Uterus (tissue), 4 donors: Measurements from ENCODE around the gene ZNRD2. TPM values are rescaled to one million over a fixed set of nuclear protein-coding genes. Genes with fewer than 3 reads are reported as not detected.
"Not testable (repeated sequence)": the region's sequence is repeated elsewhere in the genome, so short reads cannot be mapped to it uniquely, and the experiment has no call there.

ENCODE experiments used
- DNase-seq, 2 donors: peaks; one replicate each; pipeline ENCODE4 v3.0.0-alpha.2; 2019 to 2020
- H3K27ac ChIP-seq, 2 donors: fragments of 200-600 bp; sonication (generic); 1 replicate in 1 of 2; 2 replicates in 1 of 2; pipeline ENCODE4 v1.5.1; 2016 to 2018
- H3K27me3 ChIP-seq, 2 donors: fragments of 200-600 bp; sonication (generic); one replicate each; pipeline ENCODE4 v1.5.1; 2018 to 2019; ENCODE audit warnings: control low read depth in 1 of 2
- H3K36me3 ChIP-seq, 2 donors: fragments of 200-600 bp; sonication (generic); one replicate each; pipeline ENCODE4 v1.5.1; 2019; ENCODE audit warnings: control low read depth in 1 of 2
- H3K4me1 ChIP-seq, 2 donors: fragments of 200-600 bp; sonication (generic); one replicate each; pipeline ENCODE4 v1.5.1; 2018 to 2019; ENCODE audit warnings: control low read depth in 1 of 2
- H3K4me3 ChIP-seq, 2 donors: fragments of 200-600 bp; sonication (generic); 1 replicate in 1 of 2; 2 replicates in 1 of 2; pipeline ENCODE4 v1.5.1; 2018 to 2019; ENCODE audit warnings: mild to moderate bottlenecking in 1 of 2
- H3K9me3 ChIP-seq, 2 donors: fragments of 200-600 bp; sonication (generic); one replicate each; pipeline ENCODE4 v1.5.1; 2019; ENCODE audit warnings: control low read depth in 1 of 2
- CTCF ChIP-seq, 4 experiments: fragments of 200-600 bp in 2 of 4; fragments of 450-650 bp in 2 of 4; sonication (generic) in 2 of 4; IDR thresholded peaks; one replicate each; pipeline ENCODE4 v1.5.1; 2016 to 2019; ENCODE audit warnings: antibody characterized with exemption in 4 of 4, mild to moderate bottlenecking in 2 of 4, moderate library complexity in 1 of 4
- POLR2A ChIP-seq, 2 donors: fragments of 450-650 bp; IDR thresholded peaks; one replicate each; pipeline ENCODE4 v1.6.1; 2016; ENCODE audit warnings: antibody characterized with exemption in 2 of 2, mild to moderate bottlenecking in 1 of 2, moderate library complexity in 1 of 2
- intact Hi-C: fragments of 100-400 bp; cut with DNase I; formaldehyde crosslinking; loops from one replicate; pipeline ENCODE4 v1.15.1; 2023; ENCODE audit warnings: low total_unique reads
- total RNA-seq, 4 donors: library from RNA; depleted of rRNA in 3 of 4; stranded (reverse); fragments of >200 nt in 3 of 4; gene quantifications; one replicate each; pipeline versions ENCODE4 v1.1.0 to v1.2.4, GENCODE V29; 2014 to 2023
- donor health status: DM: yes; HTN: yes; CAD: no.

The ZNRD2 gene
- total RNA-seq, 4 donors from 2014 or later, result 12.3 to 42.6 (median 31.6) TPM

DNA sequence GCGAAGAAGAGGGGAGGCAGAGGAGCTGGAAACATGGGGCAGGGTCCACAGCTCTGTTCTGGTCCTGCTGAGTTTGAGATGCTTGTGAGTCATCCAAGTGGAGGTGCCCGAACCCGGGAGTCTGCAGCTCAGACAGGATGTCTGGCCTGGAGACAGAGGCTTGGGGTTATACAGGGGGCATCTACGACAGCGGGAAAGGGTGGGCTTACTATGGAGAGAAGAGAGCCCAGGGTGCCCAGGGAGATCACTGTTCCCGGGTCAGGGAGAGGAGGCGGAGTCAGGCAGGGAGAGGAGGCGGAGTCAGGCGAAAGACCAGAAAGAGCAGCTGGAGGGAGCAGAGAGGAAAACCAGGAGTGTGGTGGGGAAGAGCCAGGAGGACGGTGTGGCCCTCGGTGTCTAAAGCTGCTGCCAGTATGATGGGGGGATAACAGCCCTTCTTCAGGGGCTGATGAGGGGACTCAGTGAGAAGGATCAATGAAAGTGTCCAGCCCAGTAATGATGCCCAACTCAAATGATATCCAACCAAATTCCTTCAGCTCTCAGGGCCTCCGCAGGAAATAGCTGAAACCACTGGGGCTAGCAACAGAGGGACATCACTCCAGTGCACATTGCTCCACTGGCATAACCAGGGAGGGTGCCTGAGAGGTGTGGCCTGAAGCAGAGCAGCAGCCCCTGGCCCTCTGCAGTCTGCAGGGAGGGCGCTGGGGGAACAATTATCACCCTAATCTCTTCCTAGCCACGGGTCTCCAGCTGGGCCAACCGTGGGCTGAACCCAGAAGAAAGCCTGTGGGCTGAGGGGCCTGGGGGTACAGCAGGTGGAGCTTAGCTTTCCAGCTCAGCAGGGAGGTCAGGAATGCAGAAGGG lies 9.5 kb upstream of the ZNRD2 start:
- Histone ChIP-seq H3K27ac (peak overlapping the region; percentile 99 to 100), H3K27me3 (no peaks in the 10 kb centered on the region), H3K36me3 (no peaks in the 10 kb centered on the region), H3K4me3 (no peak overlapping the region), H3K9me3 (no peaks in the 10 kb centered on the region), H3K4me1 (peaks cover 4 to 7% of the 10 kb centered on the region in 2 donors)
- DNase-seq, result peak; percentile 79 to 82
- TF ChIP-seq CTCF (IDR thresholded peaks at IDR 0.05) (no peak), POLR2A (IDR thresholded peaks at IDR 0.05) (no peak)
- intact Hi-C loops, result no loop called here

GRCh38 chr11:65562020-65562419 lies 8.3 kb upstream of the ZNRD2 start:
- no peak for TF ChIP-seq CTCF (IDR thresholded peaks at IDR 0.05)
- TF ChIP-seq POLR2A (IDR thresholded peaks at IDR 0.05), result no peak
- no peaks in the 10 kb centered on the region for H3K36me3 ChIP-seq
- H3K27me3 ChIP-seq, result no peaks in the 10 kb centered on the region
- H3K9me3 ChIP-seq, result no peaks in the 10 kb centered on the region
- no peak overlapping the region for H3K4me3 ChIP-seq
- peaks cover 4 to 7% of the 10 kb centered on the region in 2 donors for H3K4me1 ChIP-seq
- no peak overlapping the region for H3K27ac ChIP-seq
- intact Hi-C loops, result no loop called here
- no peak for DNase-seq

- no peaks in the 10 kb centered on the region for H3K36me3 ChIP-seq
- no peaks in the 10 kb centered on the region for H3K27me3 ChIP-seq
- no peak for TF ChIP-seq POLR2A (IDR thresholded peaks at IDR 0.05)
- intact Hi-C loops, result no loop called here
- no peak overlapping the region for H3K4me3 ChIP-seq
- no peak for DNase-seq
- peaks cover 4 to 7% of the 10 kb centered on the region in 2 donors for H3K4me1 ChIP-seq
- no peaks in the 10 kb centered on the region for H3K9me3 ChIP-seq
- H3K27ac ChIP-seq, result no peak overlapping the region
These were observed 7.5 kb upstream of the ZNRD2 start for GRCh38 chr11:65562788-65563187.

- Histone ChIP-seq H3K27ac (peak overlapping the region in 1 of 2 donors; percentile 0), H3K27me3 (no peaks in the 10 kb centered on the region), H3K4me1 (peaks cover 4 to 11% of the 10 kb centered on the region in 2 donors), H3K4me3 (no peak overlapping the region), H3K9me3 (no peaks in the 10 kb centered on the region), H3K36me3 (no peaks in the 10 kb centered on the region)
- DNase-seq, result no peak
- intact Hi-C loops, result no loop called here
- TF ChIP-seq POLR2A (IDR thresholded peaks at IDR 0.05), result no peak
- TF ChIP-seq CTCF (IDR thresholded peaks at IDR 0.05), result no peak
These were observed 6.7 kb upstream of the ZNRD2 start for GRCh38 chr11:65563601-65564000.

DNA sequence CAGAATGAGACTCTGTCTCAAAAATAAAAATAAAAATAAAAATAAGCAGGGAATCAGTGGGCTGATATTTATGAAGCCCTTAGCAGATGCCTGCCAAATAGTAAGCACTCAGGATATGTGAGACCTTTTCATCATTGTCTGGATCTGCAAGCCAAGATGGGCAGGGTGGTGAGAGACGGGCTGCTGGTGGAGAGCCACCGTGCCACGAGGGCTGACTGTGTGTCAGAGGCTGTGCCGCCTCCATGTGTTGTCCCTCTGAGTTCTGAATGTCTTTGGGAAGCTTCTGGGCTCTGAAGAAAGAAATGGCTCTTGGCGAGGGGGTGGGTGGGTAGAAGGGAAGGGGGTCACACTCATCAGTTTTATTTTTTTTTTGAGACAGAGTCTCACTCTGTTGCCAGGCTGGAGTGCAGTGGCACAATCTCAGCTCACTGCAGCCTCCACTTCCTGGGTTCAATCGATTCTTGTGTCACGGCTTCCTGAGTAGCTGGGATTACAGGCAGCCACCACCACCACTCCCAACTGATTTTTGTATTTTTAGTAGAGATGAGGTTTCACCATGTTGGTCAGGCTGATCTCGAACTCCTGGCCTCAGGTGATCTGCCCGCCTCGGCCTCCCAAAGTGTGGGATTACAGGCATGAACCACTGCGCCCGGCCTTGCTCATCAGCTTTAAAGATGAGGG lies 5.3 kb upstream of the ZNRD2 start:
- H3K9me3 ChIP-seq, DNase-seq, H3K4me3 ChIP-seq, H3K36me3 ChIP-seq, H3K27me3 ChIP-seq, intact Hi-C loops: not testable (repeated sequence)
- Histone ChIP-seq H3K4me1 (peaks cover 4 to 13% of the 10 kb centered on the region in 2 donors), H3K27ac (peak overlapping the region in 1 of 2 donors; percentile 11)
